GM21528 (cell line): ENCODE measurements around the gene PDS5B.
"Not testable (repeated sequence)": the region's sequence is repeated elsewhere in the genome, so short reads cannot be mapped to it uniquely, and the experiment has no call there.

Source experiments
- ATAC-seq: cut with Tn5 transposase; IDR thresholded peaks from one replicate; pipeline ENCODE4 v1.9.1; 2021; ENCODE audit warnings: mild to moderate bottlenecking, moderate library complexity; ENCODE audit not compliant: unreplicated experiment, low FRiP score

Gene PDS5B

DNA sequence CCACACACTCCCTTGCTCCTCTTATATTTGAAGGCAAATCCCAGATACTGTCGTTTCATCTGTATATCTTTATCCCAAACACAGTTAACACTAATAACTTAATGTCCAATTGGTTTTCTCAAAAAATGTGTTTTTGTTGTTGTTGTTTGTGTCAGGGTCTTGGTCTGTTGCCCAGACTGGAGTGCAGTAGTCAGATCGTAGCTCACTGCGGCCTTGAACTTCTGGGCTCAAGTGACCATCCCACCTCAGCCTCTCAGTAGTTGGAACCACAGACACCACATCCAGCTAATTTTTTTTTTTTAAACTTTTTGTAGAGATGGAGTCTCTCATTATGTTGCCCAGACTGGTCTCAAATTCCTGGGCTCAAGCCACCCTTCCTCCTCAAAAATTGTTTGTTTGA, 137.7 kb downstream of the PDS5B start:
- no peak for ATAC-seq

DNA sequence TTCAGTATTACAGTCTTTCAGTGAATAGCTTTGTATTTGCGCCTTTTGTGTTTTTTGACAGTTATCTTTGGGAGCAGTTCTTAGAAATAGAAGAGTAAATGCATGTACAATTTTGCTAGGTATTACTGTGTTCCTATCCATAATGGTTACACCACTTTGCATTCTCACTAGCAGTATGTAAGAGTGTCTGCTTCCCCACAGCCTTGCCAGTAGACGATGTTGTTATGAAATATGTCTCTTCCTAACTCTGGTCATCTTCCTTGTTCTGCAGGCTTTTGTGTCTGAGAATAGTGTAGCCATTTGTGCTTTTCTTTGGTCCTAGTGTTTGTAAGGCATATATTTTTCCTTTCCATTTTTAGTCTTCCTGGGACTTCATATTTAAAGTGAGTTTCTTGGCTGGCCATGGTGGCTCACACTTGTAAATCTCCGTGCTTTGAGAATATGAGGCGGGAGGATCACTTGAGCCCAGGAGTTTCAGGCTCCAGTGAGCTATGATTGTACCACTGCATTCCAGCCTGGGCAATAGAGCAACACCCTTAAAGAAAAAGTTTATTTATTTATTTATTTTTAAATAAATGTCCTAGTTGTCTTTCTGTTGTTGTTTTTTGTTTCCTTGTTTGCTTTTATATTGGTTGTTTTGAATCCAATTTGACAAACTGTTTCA, 140.3 kb downstream of the PDS5B start:
- ATAC-seq, result no peak

DNA sequence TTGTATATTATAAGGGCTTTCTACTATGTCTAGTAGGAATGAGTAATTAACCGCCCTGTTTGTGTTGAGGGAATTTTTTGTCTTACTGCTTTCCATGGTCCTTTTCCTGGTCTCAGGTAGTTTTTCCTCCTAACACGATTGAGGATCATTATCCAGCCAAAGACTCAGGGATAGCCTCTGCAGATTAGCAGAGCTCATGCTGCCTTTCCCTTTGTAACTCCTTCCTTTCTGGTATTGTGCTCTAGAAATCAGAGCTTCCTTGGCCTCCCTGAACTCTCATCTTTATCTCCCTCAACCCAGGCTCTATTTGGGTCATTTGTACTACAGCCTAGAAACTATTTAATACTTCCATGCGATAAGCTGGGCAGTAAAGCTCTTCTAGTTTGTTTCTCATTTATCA, 142.1 kb downstream of the PDS5B start:
- no peak for ATAC-seq

DNA sequence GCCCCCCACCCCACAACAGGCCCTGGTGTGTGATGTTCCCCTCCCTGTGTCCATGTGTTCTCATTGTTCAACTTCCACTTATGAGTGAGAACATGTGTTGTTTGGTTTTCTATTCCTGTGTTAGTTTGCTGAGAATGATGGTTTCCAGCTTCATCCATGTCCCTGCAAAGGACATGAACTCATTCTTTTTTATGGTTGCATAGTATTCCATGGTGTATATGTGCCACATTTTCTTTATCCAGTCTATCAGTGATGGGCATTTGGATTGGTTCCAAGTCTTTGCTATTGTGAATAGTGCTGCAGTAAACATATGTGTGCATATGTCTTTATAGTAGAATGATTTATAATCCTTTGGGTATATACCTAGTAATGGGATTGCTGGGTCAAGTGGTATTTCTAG, 142.8 kb downstream of the PDS5B start:
- ATAC-seq, result not testable (repeated sequence)

DNA sequence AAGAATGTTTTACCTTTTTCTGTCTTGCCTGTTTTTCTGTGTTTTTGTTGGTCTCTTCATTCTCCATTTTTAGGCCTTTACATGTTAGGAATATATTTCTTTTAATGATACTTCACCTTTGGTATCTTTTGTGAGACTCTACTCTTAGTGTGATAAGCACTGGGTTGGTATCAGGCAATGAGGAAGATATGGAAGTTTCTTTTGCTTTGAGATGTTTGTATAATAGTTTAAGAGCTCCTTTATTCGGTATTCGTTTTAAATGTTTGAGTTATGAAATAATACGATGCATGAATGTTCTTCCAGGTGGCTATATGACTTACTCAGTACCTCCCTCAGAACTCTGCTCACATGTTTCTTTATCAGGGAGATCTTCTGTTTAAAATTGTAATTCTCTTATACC, 144.8 kb downstream of the PDS5B start:
- no peak for ATAC-seq

DNA sequence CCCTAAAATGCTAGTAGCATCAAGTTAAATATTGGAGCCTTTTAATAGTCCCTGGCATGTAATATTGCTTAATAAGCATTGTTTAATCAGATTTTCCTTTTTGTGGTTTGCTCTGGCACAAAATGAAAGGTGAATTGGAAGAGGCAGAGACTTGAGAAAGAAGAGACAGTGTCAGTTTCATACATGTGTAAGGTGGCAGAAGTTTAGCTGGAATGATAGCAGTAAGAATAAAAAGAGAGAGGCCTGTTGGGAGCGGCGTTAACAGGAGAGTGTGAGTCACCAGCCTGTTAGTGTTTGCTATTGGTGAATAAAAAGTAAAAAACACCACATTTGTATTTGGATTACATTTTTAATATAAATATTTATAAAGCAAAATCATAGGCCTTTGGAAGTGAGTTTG, 145.3 kb downstream of the PDS5B start:
- no peak for ATAC-seq

DNA sequence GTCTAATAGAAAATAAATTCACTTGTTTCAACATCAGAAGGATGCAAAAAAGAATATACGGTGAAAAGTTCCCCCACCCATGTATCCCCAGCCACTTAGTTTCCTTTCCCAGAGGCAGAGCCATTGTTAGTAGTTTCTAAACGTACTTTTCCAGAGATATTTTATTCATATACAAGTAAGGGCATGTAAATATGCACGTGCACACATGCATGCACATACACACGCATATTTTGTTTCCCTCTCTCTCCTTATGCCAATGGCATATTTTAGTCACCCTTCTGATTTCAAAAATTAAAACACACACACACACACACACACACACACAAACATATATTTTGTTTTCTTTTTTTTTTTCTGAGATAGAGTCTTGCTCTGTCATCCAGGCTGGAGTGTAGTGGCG, 147.4 kb downstream of the PDS5B start:
- no peak for ATAC-seq

DNA sequence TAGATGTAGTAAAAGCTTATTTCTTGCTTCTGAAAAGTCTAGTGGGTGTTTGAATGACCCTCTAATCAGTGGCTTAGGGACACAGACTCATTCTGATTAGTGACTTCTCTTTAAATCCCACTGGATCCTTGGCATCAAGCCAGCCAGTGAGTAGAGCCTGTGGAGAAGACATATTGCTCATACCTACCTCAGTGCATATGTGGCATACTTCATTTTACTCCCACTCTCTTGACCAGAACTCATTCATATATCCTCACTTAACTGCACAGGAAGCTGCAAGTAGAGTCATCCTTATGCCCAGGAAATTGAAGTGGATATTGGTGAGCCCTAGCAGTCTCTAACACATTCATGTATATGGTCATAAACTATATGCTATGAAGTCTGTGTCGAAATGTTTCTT, 148.3 kb downstream of the PDS5B start:
- no peak for ATAC-seq

DNA sequence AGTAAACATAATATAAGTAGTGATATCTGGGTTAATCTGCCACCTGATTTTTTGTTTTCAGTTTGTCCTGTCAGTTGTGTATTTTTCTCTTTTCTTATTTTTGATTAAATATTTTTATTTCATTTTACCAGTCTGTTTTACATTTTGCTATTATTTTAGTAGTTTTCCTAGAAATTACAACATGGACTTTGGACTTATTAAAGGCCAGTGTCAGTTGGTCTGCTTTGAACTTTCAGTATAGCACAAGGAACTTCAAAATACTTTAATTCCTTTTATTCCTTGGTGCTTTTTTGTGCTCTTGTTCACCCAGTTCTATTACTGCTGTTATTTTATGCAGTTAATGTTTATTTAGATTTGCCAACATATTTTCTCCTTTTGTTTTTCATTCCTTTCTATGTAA, 149.6 kb downstream of the PDS5B start:
- ATAC-seq, result no peak

DNA sequence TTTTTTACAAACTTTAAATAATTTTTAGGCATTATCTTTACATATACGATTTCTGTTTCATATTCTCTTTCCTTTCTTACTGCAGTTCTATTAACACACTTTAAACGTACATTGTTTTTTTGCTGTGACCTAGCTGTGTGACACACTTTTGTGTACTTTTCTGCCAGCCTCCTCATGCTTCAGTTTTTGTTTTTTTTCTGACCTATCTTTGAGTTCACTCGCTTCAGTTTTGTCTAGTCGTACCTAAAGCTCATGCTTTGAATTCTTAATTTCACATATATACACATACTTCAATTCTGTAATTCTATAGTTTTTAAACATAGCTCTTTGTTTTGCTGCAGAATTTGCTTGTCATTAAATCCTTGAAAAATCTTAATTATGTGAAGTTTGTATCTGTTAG, 150.4 kb downstream of the PDS5B start:
- ATAC-seq, result peak; percentile 12

DNA sequence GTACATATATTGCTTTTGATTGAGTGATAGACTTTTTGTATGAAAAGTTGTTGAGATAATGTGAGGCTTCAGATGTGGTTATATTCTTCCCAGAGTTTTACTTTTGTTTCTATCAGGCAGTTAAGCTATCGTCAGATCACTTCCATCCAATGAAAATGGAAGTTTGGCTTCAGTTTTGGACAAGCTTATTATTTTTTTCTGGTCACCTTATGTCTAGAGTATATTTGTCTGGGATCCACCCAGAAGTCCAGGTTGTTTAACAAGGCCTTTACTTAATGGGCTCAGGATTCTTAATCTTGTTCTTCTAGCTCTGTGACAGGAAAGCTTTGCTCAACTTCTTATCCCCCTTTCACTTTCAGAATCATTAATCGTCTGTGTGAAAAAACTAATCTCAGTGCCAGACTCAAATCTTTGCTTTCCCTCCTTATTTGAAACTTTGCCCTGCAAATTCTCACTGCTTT, 150.9 kb downstream of the PDS5B start:
- peak; percentile 77 for ATAC-seq

DNA sequence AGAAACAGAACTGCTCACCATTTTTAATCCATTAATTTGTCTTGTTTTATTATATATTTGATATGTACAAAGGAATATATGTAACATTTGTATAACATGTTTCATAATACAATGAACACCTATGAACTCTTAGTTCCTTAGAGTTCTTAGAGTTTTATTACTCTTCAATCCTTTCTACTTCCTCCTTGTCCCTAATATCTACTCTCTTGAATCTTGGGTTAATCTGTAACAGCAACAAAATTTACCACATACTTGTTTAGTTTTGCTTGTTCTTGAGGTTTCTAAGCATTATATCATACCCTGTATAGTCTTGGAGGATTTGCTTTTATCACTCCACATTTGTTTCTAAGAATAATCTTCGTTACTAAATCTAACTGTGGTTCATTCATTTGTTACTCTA, 151.4 kb downstream of the PDS5B start:
- ATAC-seq, result peak; percentile 72

DNA sequence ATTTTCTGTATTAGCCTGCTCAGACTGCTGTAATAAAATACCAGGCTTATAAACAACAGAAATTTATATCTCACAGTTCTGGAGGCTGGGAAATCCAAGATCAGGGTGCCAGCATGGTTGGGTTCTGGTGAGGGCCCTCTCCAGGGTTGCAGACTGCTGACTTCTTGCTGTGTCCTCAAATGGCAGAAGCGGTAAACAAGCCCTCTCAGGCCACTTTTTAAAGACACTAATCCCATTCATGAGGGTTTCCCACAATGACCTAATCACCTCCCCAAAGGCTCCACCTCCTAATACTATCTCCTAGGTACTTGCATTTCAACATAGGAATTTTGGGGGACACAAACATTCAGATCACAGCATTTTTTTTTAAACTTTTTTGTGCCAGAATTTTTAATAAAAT, 159.3 kb downstream of the PDS5B start:
- no peak for ATAC-seq

DNA sequence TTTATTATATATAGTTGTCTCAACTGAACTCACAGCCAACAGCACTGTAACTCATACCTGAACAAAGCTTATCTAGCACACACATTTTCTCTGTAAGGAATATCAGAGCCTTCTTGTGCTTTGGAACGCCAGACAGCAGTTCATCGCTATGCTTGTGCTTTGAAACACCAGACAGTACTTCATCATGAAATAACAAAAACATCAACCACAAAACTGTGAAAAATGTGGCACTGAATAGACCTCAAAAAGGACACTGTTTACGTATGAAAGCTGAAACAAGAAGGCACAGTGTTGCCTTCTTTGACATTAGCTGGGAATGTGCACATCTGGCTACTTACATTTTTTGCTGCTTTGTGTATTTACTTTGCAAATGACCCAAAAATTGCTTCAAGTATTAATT, 160.2 kb downstream of the PDS5B start:
- ATAC-seq, result no peak

DNA sequence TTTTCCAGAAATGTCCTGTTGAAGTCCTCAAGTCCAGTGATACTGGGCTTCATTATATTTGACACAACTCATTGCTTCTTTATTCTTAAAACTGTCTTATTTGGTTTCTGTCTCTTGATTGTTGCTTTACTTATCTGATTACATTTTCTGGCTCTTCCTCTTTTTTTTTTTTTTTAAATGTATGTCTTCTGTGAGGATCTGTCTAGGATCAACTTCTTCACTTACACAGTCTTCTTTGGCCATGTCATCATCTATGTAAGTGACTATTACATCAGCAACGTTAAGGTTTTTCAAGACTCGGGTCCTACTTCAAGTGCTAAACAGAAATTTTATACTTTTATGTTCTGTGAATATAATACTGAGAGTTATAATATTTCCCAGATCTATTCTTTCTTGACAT, 162.1 kb downstream of the PDS5B start:
- no peak for ATAC-seq

DNA sequence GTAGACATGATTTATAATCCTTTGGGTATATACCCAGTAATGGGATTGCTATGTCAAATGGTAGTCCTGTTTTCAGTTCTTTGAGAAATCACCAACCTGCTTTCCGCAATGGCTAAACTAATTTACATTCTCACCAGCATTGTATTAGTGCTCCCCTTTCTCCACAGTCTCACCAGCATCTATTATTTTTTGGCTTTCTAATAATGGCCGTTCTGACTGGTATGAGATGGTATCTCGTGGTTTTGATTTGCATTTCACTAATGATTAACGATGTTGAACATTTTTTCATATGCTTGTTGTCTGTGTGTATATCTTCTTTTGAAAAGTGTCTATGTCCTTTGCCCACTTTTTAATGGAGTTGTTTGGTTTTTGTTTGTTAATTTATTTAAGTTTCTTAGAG, 165.1 kb downstream of the PDS5B start:
- no peak for ATAC-seq

DNA sequence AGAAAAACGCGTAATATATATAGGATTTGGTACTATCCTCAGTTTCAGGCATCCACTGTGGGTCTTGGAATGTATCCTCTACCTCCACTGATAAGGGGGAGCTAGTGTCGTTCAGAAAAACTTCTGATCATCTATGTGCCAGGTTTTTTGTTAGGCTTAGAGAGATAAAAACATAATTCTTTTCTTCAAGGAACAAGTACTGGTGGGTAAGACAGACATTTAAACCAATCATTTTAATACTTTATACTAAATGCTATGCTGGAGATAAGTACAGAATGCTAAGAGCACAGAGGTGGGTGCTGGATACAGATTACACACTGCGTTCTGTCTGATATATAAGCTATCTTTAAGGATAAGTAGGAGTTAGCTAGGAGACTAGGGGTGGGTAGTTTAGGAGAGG, 166.1 kb downstream of the PDS5B start:
- ATAC-seq, result no peak

DNA sequence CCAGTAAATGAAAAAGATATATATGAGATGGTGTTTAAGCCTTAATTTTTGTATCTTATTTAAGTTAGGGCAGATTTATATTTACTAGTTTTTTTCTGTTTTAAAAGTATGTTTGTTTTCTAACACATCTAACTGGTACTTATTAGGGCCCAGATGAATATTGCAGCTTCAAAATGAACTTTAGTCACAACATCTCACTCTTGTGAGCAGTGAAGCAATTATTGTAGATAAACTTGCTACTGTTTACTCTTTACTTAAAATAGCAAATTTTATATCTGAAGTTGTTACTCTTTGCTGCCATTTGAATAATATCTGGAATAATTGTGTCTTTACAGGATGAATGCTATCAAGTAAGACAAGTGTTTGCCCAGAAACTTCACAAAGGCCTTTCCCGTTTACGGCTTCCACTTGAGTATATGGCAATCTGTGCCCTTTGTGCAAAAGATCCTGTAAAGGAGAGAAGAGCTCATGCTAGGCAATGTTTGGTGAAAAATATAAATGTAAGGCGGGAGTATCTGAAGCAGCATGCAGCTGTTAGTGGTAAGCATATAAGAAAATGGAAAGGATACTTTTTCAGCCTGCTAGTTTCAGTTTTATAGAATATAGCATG, 166.8 kb downstream of the PDS5B start:
- no peak for ATAC-seq

DNA sequence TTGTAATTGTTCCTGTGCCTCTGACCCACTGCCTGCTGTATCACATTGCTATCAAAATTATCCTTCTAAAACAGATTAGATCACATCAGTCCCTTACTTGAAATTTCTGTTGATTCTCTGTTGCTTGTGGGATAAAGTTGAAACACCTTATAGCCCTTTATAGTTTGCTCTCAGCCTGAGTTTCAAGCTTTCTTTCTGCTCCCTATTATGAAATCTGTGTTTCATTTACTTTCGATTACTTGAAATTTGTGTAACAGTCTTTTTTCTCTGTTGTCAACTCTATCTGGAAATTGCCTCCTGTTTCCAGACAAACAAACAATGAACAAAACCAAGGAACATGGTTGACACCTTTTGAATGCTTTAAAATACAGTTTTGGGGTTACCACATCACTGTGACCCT, 167.9 kb downstream of the PDS5B start:
- no peak for ATAC-seq

DNA sequence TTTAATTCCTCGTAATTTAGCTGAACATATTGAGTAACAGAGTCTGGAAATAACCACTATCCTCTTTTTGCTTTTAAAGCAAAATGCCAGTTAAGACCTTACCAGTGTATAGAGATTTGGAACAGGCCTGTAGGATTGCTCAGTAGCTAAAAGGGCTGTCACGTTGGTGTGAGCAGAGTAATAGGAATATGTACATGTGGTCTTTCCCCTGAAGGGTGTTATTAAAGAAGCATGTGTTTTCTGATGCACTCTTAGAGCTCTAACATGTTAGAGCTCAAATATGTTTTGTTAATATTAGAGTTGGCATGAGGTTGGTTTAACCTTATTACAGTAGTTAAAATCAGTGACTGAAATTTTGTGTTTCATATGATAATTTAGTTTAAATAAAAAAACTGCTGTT, 172.9 kb downstream of the PDS5B start:
- ATAC-seq, result no peak

DNA sequence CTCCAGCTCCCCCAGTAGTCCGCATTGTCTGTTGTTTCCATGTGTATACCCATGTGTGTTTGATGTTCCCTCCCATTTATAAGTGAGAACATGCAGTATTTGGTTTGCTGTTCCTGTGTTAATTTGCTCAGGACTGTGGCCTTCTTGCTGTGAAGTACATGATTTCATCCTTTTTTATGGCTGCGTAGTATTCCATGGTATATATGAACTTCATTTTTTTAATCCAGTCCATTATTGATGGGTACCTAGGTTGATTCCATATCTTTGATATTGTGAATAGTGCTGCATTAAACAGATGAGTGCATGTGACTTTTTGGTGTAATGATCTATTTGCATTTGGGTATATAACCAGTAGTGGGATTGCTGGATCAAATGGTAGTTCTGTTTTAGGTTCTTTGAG, 175.2 kb downstream of the PDS5B start:
- no peak for ATAC-seq

DNA sequence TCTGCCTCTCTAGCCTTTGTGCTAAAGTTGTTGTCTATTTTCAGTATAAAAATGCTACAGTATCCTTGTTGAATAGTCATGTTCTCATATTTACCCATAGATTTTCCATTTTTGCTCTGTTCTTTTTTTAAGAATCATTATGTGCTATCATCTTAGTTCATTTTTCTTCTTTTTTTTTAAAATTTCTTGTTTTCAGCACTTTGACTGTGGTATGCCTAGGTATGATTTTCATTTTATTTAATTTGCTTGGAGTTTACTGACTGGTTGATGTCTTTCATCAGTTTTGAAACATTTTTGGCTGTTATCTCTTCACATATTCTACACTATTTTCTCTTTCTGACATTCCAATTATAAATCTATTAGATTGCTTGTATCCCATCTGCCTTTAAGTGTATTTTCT, 192.9 kb downstream of the PDS5B start:
- ATAC-seq, result no peak

DNA sequence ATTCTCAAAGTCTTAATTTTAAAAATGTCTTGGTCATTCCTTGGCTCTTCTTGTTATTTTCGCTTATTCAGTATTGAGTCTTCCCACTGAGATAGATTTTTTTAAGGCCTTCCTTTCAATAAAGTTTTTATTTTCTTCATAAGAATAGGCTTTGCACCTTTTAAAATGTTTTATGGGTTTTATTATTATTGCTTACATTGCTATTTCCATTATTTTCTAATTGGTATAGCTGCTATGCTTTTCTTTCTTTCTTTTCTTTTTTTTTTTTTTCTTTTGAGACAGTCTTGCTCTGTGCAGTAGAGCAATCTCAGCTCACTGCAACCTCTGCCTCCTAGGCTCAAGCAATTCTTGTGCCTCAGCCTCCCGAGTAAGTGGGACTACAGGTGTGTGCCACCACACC, 195.7 kb downstream of the PDS5B start:
- no peak for ATAC-seq
